ENCODE measurements around the gene LRRC15. TPM values are rescaled to one million over a fixed set of nuclear protein-coding genes. Genes with fewer than 3 reads are reported as not detected.

The LRRC15 gene
- polyA plus RNA-seq, 2 of the 4 experiments (the other 2 are of a cell fraction), result 0.05 to 0.14 TPM

DNA sequence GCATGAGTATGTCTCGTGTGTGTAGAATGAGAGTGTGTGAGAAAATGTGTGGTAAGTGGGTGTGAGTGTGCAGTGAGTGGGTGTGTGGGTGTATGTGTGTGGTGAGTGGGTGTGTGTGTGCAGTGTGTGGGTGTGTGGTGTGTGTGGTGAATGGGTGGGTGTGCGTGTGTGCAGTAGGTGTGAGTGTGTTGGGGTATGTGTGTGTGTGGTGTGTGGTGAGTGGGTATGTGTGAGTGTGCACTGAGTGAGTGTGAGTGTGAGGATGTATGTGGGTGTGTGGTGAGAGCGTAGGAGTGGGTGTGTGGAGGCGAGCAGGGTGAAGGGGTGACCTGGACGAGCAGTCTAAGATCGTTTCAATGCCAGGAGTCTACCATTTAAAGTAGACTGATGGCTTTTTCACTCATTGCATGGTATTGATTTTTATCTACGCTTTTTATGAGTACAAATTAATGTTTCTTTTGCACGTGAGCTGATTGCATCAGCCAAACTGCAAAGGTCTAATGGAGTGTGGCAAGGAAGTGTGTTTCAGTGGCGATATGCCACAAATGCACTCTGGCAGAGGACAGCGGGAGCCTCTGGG lies 16.8 kb downstream of the LRRC15 start:
- FAIRE-seq (no peak), DNase-seq (ENCODE audit: low read depth in 1 of 2, low spot score in 1 of 2) (no peak), ATAC-seq (no peak)
- ChIA-PET CTCF (no interaction called here), POLR2A (no interaction called here)
- Histone ChIP-seq H3K9me3 (no peaks in the 10 kb centered on the region), H3K27ac (no peak overlapping the region), H3K4me1 (no peaks in the 10 kb centered on the region), H3K4me3 (no peak overlapping the region), H3K4me2 (no peak overlapping the region)
- TF ChIP-seq, protein P1, sequence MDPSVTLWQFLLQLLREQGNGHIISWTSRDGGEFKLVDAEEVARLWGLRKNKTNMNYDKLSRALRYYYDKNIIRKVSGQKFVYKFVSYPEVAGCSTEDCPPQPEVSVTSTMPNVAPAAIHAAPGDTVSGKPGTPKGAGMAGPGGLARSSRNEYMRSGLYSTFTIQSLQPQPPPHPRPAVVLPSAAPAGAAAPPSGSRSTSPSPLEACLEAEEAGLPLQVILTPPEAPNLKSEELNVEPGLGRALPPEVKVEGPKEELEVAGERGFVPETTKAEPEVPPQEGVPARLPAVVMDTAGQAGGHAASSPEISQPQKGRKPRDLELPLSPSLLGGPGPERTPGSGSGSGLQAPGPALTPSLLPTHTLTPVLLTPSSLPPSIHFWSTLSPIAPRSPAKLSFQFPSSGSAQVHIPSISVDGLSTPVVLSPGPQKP (IDR thresholded peaks at IDR 0.05; ENCODE audit: low read depth, low read length), result no peak
- TF ChIP-seq, protein P2, sequence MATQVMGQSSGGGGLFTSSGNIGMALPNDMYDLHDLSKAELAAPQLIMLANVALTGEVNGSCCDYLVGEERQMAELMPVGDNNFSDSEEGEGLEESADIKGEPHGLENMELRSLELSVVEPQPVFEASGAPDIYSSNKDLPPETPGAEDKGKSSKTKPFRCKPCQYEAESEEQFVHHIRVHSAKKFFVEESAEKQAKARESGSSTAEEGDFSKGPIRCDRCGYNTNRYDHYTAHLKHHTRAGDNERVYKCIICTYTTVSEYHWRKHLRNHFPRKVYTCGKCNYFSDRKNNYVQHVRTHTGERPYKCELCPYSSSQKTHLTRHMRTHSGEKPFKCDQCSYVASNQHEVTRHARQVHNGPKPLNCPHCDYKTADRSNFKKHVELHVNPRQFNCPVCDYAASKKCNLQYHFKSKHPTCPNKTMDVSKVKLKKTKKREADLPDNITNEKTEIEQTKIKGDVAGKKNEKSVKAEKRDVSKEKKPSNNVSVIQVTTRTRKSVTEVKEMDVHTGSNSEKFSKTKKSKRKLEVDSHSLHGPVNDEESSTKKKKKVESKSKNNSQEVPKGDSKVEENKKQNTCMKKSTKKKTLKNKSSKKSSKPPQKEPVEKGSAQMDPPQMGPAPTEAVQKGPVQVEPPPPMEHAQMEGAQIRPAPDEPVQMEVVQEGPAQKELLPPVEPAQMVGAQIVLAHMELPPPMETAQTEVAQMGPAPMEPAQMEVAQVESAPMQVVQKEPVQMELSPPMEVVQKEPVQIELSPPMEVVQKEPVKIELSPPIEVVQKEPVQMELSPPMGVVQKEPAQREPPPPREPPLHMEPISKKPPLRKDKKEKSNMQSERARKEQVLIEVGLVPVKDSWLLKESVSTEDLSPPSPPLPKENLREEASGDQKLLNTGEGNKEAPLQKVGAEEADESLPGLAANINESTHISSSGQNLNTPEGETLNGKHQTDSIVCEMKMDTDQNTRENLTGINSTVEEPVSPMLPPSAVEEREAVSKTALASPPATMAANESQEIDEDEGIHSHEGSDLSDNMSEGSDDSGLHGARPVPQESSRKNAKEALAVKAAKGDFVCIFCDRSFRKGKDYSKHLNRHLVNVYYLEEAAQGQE (IDR thresholded peaks at IDR 0.05), result no peak
- no peak for TF ChIP-seq KDM5A (IDR thresholded peaks at IDR 0.05)
- TF ChIP-seq SMC3 (IDR thresholded peaks at IDR 0.05), result no peak
- TF ChIP-seq RCOR1 (IDR thresholded peaks at IDR 0.05; ENCODE audit: low read depth, low read length), result no peak
- TF ChIP-seq ZC3H11A (IDR thresholded peaks at IDR 0.05), result no peak
- no peak for TF ChIP-seq RARB (CRISPR knock-in tag; IDR thresholded peaks at IDR 0.05)
- no peak for TF ChIP-seq BHLHE40 (IDR thresholded peaks at IDR 0.05; ENCODE audit: low read depth, low read length)
- TF ChIP-seq JUN (IDR thresholded peaks at IDR 0.05), result no peak
- no peak for TF ChIP-seq CHD2 (IDR thresholded peaks at IDR 0.05; ENCODE audit: low read length, partially characterized antibody)
- TF ChIP-seq RNF2 (IDR thresholded peaks at IDR 0.05; ENCODE audit: borderline replicate concordance, low read depth), result no peak
- TF ChIP-seq CEBPB (IDR thresholded peaks at IDR 0.05), result no peak
- 80% methylated on average over 10 of the region's 10 CpGs for WGBS (ENCODE audit: missing lambda C conversion rate)

DNA sequence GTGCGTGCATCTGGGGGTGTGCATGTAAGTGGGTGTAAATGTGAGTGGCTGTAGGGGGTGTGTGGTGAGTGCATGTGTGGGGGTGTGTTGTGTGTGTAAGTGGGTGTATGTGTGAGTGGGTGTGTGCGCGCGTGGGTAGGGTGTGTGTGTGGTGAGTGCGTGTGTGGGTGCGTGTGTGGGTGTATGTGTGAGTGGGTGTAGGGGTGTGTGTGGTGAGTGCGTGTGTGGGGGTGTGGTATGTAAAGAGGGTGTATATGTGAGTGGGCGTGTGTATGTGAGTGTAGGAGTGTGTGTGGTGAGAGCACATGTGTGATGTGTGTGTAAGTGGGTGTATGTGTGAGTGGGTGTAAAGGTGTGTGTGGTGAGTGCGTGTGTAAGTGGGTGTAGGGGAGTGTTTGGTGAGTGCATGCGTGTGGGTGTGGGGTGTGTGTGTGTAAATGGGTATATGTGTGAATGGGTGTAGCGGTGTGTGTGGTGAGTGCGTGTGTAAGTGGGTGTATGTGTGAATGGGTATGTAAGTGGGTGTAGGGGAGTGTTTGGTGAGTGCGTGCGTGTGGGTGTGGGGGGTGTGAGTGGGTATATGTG lies 17.5 kb downstream of the LRRC15 start:
- no peaks in the 10 kb centered on the region for H3K9me3 ChIP-seq
- DNase-seq (ENCODE audit: low read depth in 1 of 2, low spot score in 1 of 2) (no peak), ATAC-seq (no peak), FAIRE-seq (no peak)
- H3K4me1 ChIP-seq, result no peaks in the 10 kb centered on the region
- CTCF ChIA-PET, result interaction anchor here (1.7 kb wide), 1 partner anchor 10 kb away, joined by 6 read pairs; no protein-coding TSS in a partner anchor
- TF ChIP-seq HOXA7 (CRISPR knock-in tag; IDR thresholded peaks at IDR 0.05), result no peak
- no peak for TF ChIP-seq KDM1A (IDR thresholded peaks at IDR 0.05; ENCODE audit: low read depth)
- no peak for TF ChIP-seq HEYL (CRISPR knock-in tag; IDR thresholded peaks at IDR 0.05)
- TF ChIP-seq, protein P3, sequence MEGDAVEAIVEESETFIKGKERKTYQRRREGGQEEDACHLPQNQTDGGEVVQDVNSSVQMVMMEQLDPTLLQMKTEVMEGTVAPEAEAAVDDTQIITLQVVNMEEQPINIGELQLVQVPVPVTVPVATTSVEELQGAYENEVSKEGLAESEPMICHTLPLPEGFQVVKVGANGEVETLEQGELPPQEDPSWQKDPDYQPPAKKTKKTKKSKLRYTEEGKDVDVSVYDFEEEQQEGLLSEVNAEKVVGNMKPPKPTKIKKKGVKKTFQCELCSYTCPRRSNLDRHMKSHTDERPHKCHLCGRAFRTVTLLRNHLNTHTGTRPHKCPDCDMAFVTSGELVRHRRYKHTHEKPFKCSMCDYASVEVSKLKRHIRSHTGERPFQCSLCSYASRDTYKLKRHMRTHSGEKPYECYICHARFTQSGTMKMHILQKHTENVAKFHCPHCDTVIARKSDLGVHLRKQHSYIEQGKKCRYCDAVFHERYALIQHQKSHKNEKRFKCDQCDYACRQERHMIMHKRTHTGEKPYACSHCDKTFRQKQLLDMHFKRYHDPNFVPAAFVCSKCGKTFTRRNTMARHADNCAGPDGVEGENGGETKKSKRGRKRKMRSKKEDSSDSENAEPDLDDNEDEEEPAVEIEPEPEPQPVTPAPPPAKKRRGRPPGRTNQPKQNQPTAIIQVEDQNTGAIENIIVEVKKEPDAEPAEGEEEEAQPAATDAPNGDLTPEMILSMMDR (IDR thresholded peaks at IDR 0.05), result no peak
- TF ChIP-seq, protein P4, sequence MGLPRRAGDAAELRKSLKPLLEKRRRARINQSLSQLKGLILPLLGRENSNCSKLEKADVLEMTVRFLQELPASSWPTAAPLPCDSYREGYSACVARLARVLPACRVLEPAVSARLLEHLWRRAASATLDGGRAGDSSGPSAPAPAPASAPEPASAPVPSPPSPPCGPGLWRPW (IDR thresholded peaks at IDR 0.05), result no peak
- no peak for TF ChIP-seq ZFP36 (IDR thresholded peaks at IDR 0.05; ENCODE audit: borderline replicate concordance, partially characterized antibody)
- TF ChIP-seq JUNB (IDR thresholded peaks at IDR 0.05), result no peak
- no peak overlapping the region for H3K4me2 ChIP-seq
- POLR2A ChIA-PET, result no interaction called here
- 84% methylated on average over 14 of the region's 14 CpGs for WGBS (ENCODE audit: missing lambda C conversion rate)
- no peak overlapping the region for H3K27ac ChIP-seq
- H3K4me3 ChIP-seq, result no peak overlapping the region
